ENCODE data around the gene RSRC2.
"Not testable (repeated sequence)": the region's sequence is repeated elsewhere in the genome, so short reads cannot be mapped to it uniquely, and the experiment has no call there.

RSRC2 gene

DNA sequence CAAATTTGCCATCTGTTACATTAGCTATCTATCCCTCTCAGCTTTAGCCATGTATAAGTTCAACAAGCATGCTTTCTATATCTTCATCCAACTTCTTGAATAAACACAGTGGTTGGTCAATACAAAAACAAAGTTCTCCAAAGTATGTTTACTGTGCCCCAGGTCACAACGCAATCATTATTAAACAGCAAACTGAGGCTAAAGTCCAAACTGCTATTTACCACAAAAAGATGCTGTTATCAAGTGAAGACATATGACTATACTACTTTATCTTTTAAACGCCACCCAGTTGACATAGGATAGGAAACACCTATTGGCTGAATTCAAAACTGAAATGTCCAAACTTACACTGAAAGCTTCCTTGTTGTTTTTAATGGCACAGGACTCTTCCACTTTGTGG is 37.7 kb downstream of the RSRC2 start:
- DNase-seq = no peak
- intact Hi-C loops (cut with DNase I) = no loop called here

DNA sequence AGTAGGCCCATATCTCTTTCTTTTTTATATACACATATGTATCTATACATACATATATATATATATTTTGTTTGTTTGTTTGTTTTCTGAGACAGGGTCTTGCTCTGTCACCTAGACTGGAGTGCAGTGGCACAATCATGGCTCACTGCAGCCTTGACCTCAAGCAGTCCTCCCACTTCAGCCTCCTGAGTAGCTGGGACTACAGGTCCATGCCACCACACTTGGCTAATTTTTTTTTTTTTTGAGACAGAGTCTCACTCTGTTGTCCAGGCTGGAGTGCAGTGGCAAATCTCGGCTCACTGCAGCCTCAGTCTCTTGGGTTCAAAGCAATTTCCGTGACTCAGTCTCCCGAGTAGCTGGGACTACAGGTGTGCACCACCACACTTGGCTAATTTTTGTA is 38.9 kb downstream of the RSRC2 start:
- DNase-seq; intact Hi-C loops (cut with DNase I): not testable (repeated sequence)

- no peak for DNase-seq
- intact Hi-C loops (cut with DNase I) = no loop called here
Observed at GRCh38 chr12:122486805-122487426, 39.8 kb downstream of the RSRC2 start.

- intact Hi-C loops (cut with DNase I); DNase-seq: not testable (repeated sequence)
Observed at GRCh38 chr12:122486360-122486759, 40.4 kb downstream of the RSRC2 start.

- intact Hi-C loops (cut with DNase I); DNase-seq: not testable (repeated sequence)
Observed at GRCh38 chr12:122484385-122484784, 42.4 kb downstream of the RSRC2 start.

DNA sequence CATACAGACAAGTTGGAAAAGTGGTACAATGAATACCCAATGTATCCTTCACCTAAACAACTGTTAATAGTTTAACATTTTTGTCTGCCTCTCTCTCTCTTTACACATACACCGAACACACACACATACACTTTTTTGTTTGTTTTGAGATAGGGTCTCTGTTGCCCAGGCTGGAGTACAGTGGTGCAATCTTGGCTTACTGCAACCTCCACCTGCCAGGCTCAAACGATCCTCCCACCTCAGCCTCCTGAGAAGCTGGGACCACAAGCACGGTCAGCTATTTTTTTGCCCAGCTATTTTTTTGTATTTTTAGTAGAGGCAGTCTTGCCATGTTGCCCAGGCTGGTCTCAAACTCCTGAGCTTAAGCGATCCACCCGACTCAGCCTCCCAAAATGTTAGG is 42.8 kb downstream of the RSRC2 start:
- intact Hi-C loops (cut with DNase I) = no loop called here
- no peak for DNase-seq

GRCh38 chr12:122481861-122482260 is 44.9 kb downstream of the RSRC2 start:
- intact Hi-C loops (cut with DNase I) = no loop called here
- no peak for DNase-seq

DNA sequence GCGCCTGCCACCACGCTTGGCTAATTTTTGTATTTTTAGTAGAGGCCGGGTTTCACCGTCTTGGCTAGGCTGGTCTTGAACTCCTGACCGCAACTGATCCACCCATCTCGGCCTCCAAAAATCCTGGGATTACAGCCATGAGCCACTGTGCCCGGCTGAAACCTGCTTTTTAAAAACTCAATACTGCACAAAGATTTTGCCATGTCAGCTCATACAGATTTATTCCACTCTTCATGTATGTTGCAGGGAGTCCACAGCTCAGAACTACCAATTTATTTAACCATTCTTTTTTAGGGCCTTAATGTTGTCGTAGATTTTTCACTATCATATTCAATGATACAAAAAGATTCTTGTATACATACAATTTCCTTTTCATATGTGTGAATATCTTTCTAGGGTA is 46.0 kb downstream of the RSRC2 start:
- DNase-seq = no peak
- intact Hi-C loops (cut with DNase I) = no loop called here

- intact Hi-C loops (cut with DNase I) = no loop called here
- no peak for DNase-seq
Observed at GRCh38 chr12:122474324-122474716, 52.4 kb downstream of the RSRC2 start.

DNA sequence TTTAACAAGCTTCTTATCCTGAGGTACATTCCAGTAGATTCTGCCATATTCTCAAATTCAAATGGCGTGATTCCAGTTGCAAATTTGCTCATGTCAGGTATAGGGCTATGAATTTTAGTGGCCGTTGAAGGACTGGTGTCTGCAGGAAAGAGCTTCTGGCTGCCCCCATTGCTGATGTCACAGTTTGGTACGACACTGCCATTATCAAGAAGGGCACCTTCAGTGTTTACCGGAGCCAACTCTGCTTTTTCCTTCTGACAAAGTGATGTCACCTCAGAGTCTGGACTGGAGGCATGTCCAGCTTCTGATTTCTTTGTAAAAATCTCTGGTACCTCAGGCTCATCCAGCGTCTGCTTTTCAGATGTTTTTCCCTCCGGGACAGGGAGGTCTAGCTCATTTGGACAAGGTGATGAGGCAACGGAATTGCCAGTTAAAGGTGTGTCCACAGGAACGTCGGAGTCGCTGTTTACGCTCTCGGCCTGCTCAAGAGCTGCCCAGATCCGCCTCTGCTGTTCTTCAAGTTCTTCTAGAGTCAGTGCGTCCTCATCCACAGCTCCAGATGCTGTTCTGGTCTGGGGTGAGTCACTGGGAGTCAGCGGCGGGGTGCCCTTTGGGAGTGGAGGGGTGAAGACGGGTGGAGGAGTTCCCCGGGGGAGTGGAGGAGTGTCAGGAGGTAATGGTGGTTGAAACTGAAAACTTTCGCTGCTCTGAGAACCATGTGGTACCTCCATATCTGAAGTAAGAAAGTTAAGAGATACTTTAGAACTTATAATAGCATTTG is 53.0 kb downstream of the RSRC2 start:
- DNase-seq = no peak
- intact Hi-C loops (cut with DNase I) = no loop called here

DNA sequence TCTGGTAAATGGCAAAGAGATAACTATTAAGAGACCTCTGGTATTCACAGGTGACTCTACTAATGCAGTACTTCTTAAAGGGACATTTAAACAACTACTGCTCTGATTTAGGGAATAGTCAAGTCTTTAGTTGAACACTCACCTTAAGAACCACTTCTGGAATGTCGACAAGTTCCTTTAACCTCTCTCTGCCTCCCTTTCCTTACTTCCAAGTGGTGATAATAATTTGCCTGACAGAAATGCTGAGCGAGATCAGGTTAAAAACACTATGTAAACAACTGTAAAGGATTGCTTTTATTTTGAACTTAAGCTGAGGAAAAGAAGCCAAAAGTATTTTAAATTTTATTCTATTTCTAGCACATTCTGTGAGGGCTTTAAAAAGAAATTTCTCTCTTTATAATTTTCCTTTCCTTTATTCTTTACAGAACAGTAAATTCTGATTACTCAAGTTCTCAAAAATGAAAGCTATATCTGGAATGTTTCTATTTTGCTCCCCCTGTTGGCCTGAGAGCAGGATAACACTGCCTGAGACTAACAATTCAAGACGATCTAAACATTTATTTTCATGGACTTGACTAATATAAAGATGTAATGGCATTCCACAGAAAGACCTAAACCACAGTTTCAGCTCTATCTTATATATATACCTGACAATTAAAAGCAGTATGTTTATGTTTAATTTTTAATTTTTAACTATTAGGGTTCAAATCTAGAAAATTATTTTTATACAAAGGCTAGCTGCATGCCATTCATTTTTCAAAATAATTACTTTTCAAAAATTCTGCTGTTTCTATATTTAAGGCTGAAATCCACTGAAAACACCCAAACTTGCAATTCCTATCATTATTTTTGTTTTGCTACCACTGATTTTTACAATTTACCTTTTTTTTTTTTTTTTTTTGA is 55.2 kb downstream of the RSRC2 start:
- DNase-seq = no peak
- intact Hi-C loops (cut with DNase I) = loop anchor here (1.0 kb wide), 1 partner anchor 72 kb away; no protein-coding TSS in a partner anchor

GRCh38 chr12:122470576-122470975 is 56.2 kb downstream of the RSRC2 start:
- DNase-seq; intact Hi-C loops (cut with DNase I): not testable (repeated sequence)

GRCh38 chr12:122469856-122470255 is 56.9 kb downstream of the RSRC2 start:
- DNase-seq; intact Hi-C loops (cut with DNase I): not testable (repeated sequence)

- intact Hi-C loops (cut with DNase I) = no loop called here
- no peak for DNase-seq
Observed at GRCh38 chr12:122467983-122468382, 58.8 kb downstream of the RSRC2 start.

DNA sequence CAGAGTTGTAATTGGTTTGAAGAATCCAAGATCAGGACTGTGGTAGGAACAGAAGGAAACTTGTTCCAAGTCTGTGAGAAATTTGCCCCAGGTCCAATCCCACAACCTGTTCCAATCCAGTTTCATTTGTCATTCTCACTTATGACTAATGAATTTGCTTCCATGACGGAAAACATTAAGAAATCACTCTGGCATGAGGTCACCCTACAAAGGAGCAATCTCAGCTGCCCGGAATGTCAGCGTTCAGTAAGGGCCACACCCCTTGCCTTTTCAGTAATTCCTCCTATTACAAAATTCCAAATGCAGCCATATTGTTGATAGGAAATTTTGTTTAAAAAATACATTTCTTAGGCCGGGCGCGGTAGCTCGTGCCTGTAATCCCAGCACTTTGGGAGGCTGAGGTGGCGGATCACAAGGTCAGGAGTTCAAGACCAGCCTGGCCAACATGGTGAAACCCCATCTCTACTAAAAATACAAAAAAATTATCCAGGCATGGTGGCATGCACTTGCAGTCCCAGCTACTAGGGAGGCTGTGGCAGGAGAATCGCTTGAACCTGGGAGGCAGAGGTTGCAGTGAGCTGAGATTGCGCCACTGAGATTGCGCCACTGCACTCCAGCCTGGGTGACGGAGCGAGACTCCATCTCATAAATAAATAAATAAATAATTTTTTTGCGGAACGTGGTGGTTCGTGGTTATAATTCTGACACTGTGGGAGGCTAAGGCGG is 62.3 kb downstream of the RSRC2 start:
- intact Hi-C loops (cut with DNase I) = not testable (repeated sequence)
- DNase-seq = peak in 1 of 10 donors; percentile 29

GRCh38 chr12:122460641-122461040 is 66.1 kb downstream of the RSRC2 start:
- DNase-seq = peak in 1 of 10 donors; percentile 33
- intact Hi-C loops (cut with DNase I) = no loop called here

GRCh38 chr12:122460061-122460460 is 66.7 kb downstream of the RSRC2 start:
- peak in 2 of 10 donors; percentile 43 to 66 for DNase-seq
- intact Hi-C loops (cut with DNase I) = no loop called here

DNA sequence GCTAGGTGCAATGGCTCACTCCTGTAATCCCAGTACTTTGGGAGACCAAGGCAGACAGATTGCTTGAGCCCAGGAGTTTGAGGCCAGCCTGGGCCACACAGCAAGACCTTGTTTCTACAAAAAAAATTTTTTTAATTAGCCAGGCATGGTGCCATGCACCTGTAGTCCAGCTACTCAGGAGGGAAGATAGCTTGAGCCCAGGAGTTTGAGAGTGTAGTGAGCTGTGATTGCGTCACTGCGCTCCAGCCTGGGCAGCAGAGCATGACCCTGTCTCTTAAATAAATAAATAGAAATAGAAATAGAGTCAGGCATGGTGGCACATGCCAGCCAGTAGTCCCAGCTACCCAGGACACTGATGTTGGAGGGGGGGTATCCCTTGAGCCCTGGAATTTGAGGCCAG is 67.5 kb downstream of the RSRC2 start:
- DNase-seq = peak in 1 of 10 donors; percentile 32
- intact Hi-C loops (cut with DNase I) = no loop called here

DNA sequence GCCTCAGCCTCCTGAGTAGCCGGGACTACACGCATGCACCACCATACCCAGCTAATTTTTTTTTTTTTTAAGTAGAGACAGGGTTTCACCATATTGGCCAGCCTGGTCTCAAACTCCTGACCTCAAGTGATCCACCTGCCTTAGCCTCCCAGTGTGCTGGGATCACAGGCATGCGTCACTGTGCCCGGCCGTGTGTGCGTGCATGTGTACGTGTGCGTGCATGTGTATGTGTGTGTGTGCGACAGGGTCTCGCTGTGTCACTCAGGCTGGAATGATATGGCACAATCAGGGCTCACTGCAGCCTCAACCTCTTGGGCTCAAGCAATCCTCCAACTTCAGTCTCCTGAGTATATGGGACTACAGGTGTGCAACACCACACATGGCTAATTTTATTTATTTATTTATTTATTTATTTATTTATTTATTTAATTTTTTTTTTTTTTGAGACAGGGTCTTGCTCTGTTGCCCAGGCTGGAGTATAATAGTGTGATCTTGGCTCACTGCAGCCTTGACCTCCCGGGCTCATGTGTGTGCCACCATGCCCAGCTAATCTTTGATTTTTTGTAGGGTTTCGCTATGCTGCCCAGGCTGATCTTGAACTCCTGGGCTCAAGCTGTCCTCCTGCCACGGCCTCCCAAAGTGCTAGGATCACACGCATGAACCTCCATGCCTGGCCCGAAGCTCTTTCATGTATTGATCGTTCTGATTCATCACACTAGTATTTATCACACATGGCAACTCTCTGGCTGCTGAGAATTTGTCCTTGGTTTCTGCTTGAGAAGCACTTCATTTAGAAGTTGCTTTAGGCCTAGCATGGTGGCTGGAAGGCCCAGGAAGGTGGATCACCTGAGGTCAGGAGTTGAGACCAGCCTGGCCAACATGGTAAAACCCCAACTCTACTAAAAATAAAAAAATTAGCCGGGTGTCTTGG is 68.4 kb downstream of the RSRC2 start:
- peak in 3 of 10 donors; percentile 24 to 45 (median 30) for DNase-seq

More for the DNA sequence above, 68.4 kb downstream of the RSRC2 start:
- intact Hi-C loops (cut with DNase I) = no loop called here

All from posterior cingulate gyrus (tissue), 11 donors.